Activated CD8-positive, alpha-beta T cell treated with anti-CD3 and anti-CD28 coated beads for 36 hours (primary cell): Measurements from ENCODE around the gene ADAM29. TPM values are rescaled to one million over a fixed set of nuclear protein-coding genes. Genes with fewer than 3 reads are reported as not detected.
"Not testable (repeated sequence)": the region's sequence is repeated elsewhere in the genome, so short reads cannot be mapped to it uniquely, and the experiment has no call there.

Experiments used
- ATAC-seq: fragments of 200-7000 bp; cut with Tn5 transposase; one replicate; pipeline ENCODE4 v1.10.0; 2021; ENCODE audit warnings: mild to moderate bottlenecking, moderate library complexity
- CTCF ChIA-PET: fragments of 350-600 bp; sonication (Branson Sonifier 250); formaldehyde crosslinking; loops from one replicate; lab custom pipeline; 2021; ENCODE audit warnings: antibody characterized with exemption; lab: Charles Lee
- POLR2A ChIA-PET: fragments of 350-600 bp; sonication (Branson Sonifier 250); formaldehyde crosslinking; loops from one replicate; lab custom pipeline; 2021; ENCODE audit warnings: antibody characterized with exemption; lab: Charles Lee
- DNase-seq: peaks from one replicate; pipeline ENCODE4 v3.0.0-alpha.2; 2020
- H3K27ac Mint-ChIP-seq: one replicate; pipeline ENCODE4 v1.8.0; 2021; ENCODE audit warnings: mild to moderate bottlenecking, mixed read lengths
- H3K27me3 Mint-ChIP-seq: one replicate; pipeline ENCODE4 v1.8.0; 2021; ENCODE audit warnings: mixed read lengths
- H3K36me3 Mint-ChIP-seq: one replicate; pipeline ENCODE4 v1.8.0; 2021; ENCODE audit warnings: low read depth, mixed read lengths
- H3K4me1 Mint-ChIP-seq: one replicate; pipeline ENCODE4 v1.8.0; 2021; ENCODE audit warnings: low read depth, mixed read lengths
- H3K4me3 Mint-ChIP-seq: one replicate; pipeline ENCODE4 v1.8.0; 2021; ENCODE audit warnings: mild to moderate bottlenecking, moderate library complexity, mixed read lengths
- H3K9me3 Mint-ChIP-seq: one replicate; pipeline ENCODE4 v1.8.0; 2021; ENCODE audit warnings: mixed read lengths
- CTCF ChIP-seq: fragments of 200-600 bp; IDR thresholded peaks from one replicate; pipeline ENCODE4 v1.8.0; 2022; ENCODE audit warnings: antibody characterized with exemption, mild to moderate bottlenecking
- intact Hi-C: fragments of 100-400 bp; cut with micrococcal nuclease; formaldehyde crosslinking; loops from one replicate; pipeline ENCODE4 v1.10.0; 2022
- total RNA-seq, 2 experiments: library from RNA; stranded (reverse); gene quantifications; one replicate each; pipeline ENCODE4 v1.2.3, GENCODE V29; 2021

Gene ADAM29
- total RNA-seq, 2 experiments from 2014 or later: not detected

DNA sequence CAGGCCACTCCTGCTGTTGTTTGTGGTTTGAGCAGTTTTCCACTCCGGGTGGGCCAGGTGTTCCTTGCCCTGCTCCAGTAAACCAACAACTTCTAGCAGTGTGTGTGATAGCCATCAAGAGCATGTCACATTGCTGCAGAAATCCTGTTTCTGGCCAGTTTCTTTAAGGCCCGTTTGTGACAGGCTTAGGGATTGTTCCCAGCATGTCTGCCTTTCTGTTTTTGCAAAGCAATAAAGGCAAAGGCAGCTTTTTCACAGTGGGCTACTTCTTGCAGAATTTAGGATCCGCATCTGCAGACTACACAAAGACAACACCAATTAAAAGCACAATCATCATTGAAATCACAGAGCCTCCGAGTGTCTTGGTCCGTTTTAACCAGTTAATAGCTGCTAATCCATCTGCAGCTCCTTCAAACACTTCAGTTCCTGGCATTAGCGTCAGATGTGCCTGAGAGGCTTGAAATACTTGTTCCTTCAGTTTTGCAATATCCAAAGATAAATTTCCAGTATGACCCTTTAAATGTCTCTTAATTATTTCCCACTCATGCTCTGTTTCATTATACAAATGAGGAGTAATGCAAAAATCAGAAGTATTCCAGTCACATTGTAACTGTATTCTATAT lies 65.1 kb downstream of the ADAM29 start:
- POLR2A ChIA-PET: no interaction called here
- H3K27ac Mint-ChIP-seq: no peak overlapping the region
- TF ChIP-seq CTCF: no peak
- no peak overlapping the region for H3K4me3 Mint-ChIP-seq
- H3K9me3 Mint-ChIP-seq: peaks cover 13% of the 10 kb centered on the region
- no peaks in the 10 kb centered on the region for H3K4me1 Mint-ChIP-seq
- DNase-seq (no peak), ATAC-seq (no peak)
- H3K27me3 Mint-ChIP-seq: no peaks in the 10 kb centered on the region
- intact Hi-C loops: no loop called here
- H3K36me3 Mint-ChIP-seq: no peaks in the 10 kb centered on the region
- CTCF ChIA-PET: no interaction called here

- H3K4me3 Mint-ChIP-seq, H3K27me3 Mint-ChIP-seq, CTCF ChIA-PET, POLR2A ChIA-PET, intact Hi-C loops, DNase-seq, ATAC-seq, H3K36me3 Mint-ChIP-seq, H3K4me1 Mint-ChIP-seq, H3K27ac Mint-ChIP-seq: not testable (repeated sequence)
- H3K9me3 Mint-ChIP-seq: peaks cover 13% of the 10 kb centered on the region
Measured at GRCh38 chr4:174983870-174984269, 65.7 kb downstream of the ADAM29 start.

GRCh38 chr4:174989791-174990190 lies 71.6 kb downstream of the ADAM29 start:
- POLR2A ChIA-PET: no interaction called here
- Mint-ChIP-seq H3K36me3 (no peaks in the 10 kb centered on the region), H3K27me3 (no peaks in the 10 kb centered on the region), H3K9me3 (peaks cover 8% of the 10 kb centered on the region), H3K27ac (no peak overlapping the region), H3K4me1 (no peaks in the 10 kb centered on the region), H3K4me3 (no peak overlapping the region)
- ATAC-seq (no peak), DNase-seq (no peak)
- intact Hi-C loops: no loop called here
- CTCF ChIA-PET: no interaction called here
- TF ChIP-seq CTCF: no peak

DNA sequence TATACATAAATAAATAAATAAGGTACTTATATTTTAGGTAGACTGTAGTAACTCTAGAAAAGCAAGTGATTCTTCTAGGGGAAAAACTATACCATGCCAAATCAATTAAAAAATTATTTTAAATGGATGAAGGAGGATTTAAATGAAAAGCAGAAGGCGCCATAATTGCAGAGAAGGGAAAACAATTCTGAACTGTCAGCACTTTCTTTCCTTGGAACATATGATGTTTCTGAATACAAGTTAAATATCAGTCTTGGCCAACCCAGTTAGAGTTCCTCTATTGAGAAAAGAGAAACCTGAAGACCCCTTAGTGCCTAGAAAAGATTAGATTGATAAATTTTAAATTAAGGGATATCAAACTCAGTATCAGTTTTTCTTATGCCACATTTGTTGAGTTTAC lies 75.8 kb downstream of the ADAM29 start:
- no peak overlapping the region for H3K4me3 Mint-ChIP-seq
- intact Hi-C loops: no loop called here
- ChIA-PET POLR2A (no interaction called here), CTCF (no interaction called here)
- H3K27me3 Mint-ChIP-seq: no peaks in the 10 kb centered on the region
- DNase-seq (no peak), ATAC-seq (no peak)
- no peaks in the 10 kb centered on the region for H3K36me3 Mint-ChIP-seq
- no peak overlapping the region for H3K27ac Mint-ChIP-seq
- H3K4me1 Mint-ChIP-seq: no peaks in the 10 kb centered on the region
- no peak for TF ChIP-seq CTCF
- H3K9me3 Mint-ChIP-seq: no peaks in the 10 kb centered on the region

GRCh38 chr4:174996079-174996478 lies 77.9 kb downstream of the ADAM29 start:
- DNase-seq: no peak
- no peak for ATAC-seq
- ChIA-PET CTCF (no interaction called here), POLR2A (no interaction called here)
- intact Hi-C loops: no loop called here
- Mint-ChIP-seq H3K27me3 (no peaks in the 10 kb centered on the region), H3K27ac (no peak overlapping the region), H3K4me3 (no peak overlapping the region), H3K36me3 (no peaks in the 10 kb centered on the region), H3K9me3 (peaks cover 1% of the 10 kb centered on the region), H3K4me1 (no peaks in the 10 kb centered on the region)
- TF ChIP-seq CTCF: no peak
